Suprapubic skin (tissue), 4 donors: Measurements from ENCODE around the gene BCAP31. TPM values are rescaled to one million over a fixed set of nuclear protein-coding genes. Genes with fewer than 3 reads are reported as not detected.
"Not testable (repeated sequence)": the region's sequence is repeated elsewhere in the genome, so short reads cannot be mapped to it uniquely, and the experiment has no call there.

Source experiments
- DNase-seq, 2 donors: peaks; one replicate each; pipeline ENCODE4 v3.0.0-alpha.2; 2019; ENCODE audit warnings: low spot score in 2 of 2
- H3K27ac ChIP-seq: fragments of 200-600 bp; sonication (generic); one replicate; pipeline ENCODE4 v1.5.1; 2019
- H3K27me3 ChIP-seq: fragments of 200-600 bp; sonication (generic); one replicate; pipeline ENCODE4 v1.5.1; 2019
- H3K36me3 ChIP-seq: fragments of 200-600 bp; sonication (generic); one replicate; pipeline ENCODE4 v1.5.1; 2019
- H3K4me1 ChIP-seq: fragments of 200-600 bp; sonication (generic); one replicate; pipeline ENCODE4 v1.5.1; 2019
- H3K4me3 ChIP-seq: fragments of 200-600 bp; sonication (generic); one replicate; pipeline ENCODE4 v1.5.1; 2019; ENCODE audit warnings: mild to moderate bottlenecking
- H3K9me3 ChIP-seq: fragments of 200-600 bp; sonication (generic); one replicate; pipeline ENCODE4 v1.5.1; 2019
- EP300 ChIP-seq: sonication (generic); formaldehyde crosslinking; IDR thresholded peaks from one replicate; pipeline ENCODE4 v1.6.1; 2017; ENCODE audit warnings: antibody characterized with exemption
- POLR2A ChIP-seq, 2 donors: fragments of 450-650 bp; IDR thresholded peaks; one replicate each; pipeline ENCODE4 v1.6.1; 2017; ENCODE audit warnings: antibody characterized with exemption in 2 of 2, mild to moderate bottlenecking in 2 of 2, moderate library complexity in 2 of 2
- POLR2AphosphoS5 ChIP-seq, 3 donors: sonication (generic); formaldehyde crosslinking; IDR thresholded peaks; one replicate each; pipeline ENCODE4 v1.6.1; 2017; ENCODE audit warnings: antibody characterized with exemption in 3 of 3
- WGBS: methylation state at CpG from one replicate; pipeline ENCODE4 v1.1.5; 2018; 5-methylcytosine and 5-hydroxymethylcytosine counted together
- total RNA-seq, 4 donors: library from RNA; depleted of rRNA; stranded (reverse); fragments of >200 nt; gene quantifications; one replicate each; pipeline ENCODE4 v1.1.0, GENCODE V29; 2016
- TF ChIP-seq, protein P1 (sequence below), 2 donors: fragments of 200-600 bp in 1 of 2; fragments of 450-650 bp in 1 of 2; sonication (generic) in 1 of 2; IDR thresholded peaks; one replicate each; pipeline ENCODE4 v1.5.1; 2016 to 2019; ENCODE audit warnings: antibody characterized with exemption in 2 of 2, mild to moderate bottlenecking in 1 of 2, moderate library complexity in 1 of 2

Gene BCAP31
- total RNA-seq, 4 donors from 2014 or later = 112 to 170 (median 167) TPM

DNA sequence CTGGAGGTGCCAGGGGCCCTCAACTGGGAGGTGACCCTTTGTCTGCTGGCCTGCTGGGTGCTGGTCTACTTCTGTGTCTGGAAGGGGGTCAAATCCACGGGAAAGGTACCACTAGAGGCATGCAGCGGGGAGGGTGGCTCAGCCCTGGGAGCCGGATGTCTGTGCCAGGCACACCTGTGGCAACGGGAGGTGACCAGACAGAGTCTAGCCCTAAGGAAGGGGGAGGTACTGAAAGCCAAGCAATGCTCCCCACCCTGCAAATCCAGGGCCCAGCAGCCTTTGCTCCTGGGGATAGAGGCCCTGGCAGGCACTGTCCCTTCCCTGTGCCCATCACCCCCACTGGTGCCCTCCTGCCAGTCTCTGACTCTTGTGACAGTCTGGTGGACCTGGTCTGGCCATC is 32.2 kb downstream of the BCAP31 start:
- peaks cover 18% of the 10 kb centered on the region for H3K4me1 ChIP-seq

DNA sequence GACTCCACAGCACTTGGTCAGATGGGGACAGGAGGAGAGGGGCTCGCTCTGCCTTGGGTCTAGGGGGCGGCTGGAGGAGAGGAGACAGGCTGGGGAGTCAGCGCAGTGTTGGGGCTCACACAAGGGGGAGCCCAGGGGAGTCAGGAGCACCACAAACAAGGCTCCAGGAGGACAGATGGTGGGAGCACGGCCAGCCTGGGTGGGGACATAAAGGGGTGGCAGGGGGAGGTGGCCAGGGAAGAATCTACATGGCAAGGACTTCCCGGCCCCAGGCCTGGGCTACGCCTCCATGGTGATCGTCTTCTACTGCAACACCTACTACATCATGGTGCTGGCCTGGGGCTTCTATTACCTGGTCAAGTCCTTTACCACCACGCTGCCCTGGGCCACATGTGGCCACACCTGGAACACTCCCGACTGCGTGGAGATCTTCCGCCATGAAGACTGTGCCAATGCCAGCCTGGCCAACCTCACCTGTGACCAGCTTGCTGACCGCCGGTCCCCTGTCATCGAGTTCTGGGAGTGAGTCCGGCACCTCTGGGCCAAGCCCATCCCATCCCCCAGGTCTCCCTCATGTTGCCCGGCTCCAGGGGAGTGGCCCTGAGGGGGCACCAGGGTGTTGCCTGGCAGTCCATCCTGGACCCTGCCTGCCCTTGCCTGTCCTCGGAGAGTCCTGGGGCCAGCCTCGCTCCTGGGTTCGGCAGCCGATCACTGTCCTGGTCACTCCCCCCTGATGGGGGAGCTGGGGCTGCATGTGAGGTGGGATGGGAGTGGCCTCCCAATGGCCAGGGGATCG is 33.0 kb downstream of the BCAP31 start:
- H3K9me3 ChIP-seq, DNase-seq, H3K4me3 ChIP-seq, H3K36me3 ChIP-seq, H3K27me3 ChIP-seq, H3K27ac ChIP-seq: not testable (repeated sequence)
- 82% methylated on average over 18 of the region's 21 CpGs for WGBS
- H3K4me1 ChIP-seq = peaks cover 20% of the 10 kb centered on the region

More for the DNA sequence above, 32.2 kb downstream of the BCAP31 start:
- Histone ChIP-seq H3K9me3 (no peaks in the 10 kb centered on the region), H3K27me3 (no peaks in the 10 kb centered on the region), H3K27ac (no peak overlapping the region), H3K4me3 (no peak overlapping the region), H3K36me3 (peaks cover 6% of the 10 kb centered on the region)
- TF ChIP-seq POLR2A (IDR thresholded peaks at IDR 0.05) (no peak), EP300 (no peak), POLR2AphosphoS5 (IDR thresholded peaks at IDR 0.05) (no peak)
- TF ChIP-seq, protein P1, sequence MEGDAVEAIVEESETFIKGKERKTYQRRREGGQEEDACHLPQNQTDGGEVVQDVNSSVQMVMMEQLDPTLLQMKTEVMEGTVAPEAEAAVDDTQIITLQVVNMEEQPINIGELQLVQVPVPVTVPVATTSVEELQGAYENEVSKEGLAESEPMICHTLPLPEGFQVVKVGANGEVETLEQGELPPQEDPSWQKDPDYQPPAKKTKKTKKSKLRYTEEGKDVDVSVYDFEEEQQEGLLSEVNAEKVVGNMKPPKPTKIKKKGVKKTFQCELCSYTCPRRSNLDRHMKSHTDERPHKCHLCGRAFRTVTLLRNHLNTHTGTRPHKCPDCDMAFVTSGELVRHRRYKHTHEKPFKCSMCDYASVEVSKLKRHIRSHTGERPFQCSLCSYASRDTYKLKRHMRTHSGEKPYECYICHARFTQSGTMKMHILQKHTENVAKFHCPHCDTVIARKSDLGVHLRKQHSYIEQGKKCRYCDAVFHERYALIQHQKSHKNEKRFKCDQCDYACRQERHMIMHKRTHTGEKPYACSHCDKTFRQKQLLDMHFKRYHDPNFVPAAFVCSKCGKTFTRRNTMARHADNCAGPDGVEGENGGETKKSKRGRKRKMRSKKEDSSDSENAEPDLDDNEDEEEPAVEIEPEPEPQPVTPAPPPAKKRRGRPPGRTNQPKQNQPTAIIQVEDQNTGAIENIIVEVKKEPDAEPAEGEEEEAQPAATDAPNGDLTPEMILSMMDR (IDR thresholded peaks at IDR 0.05) = no peak
- no CpG with 5 or more reads among the region's 4 CpGs for WGBS
- no peak for DNase-seq

DNA sequence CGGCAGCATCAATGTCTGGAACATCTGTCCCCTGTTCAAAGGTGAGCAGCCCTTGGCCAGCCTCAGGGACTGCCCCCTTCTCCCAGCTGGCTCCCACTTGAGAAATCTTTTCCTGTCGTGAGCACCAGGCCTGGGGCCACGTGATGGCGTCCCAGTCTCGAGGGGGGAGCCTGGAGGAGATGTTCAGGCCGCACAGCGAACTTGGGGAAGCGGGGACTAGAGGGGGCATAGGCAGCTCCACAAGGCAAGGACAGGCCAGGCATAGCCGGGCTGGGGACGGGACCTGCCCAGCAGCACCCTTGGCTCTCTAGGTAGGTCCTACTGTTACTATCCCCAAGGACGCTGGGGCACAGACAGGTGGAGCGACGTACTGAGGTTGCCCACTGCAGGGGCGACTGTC is 33.7 kb downstream of the BCAP31 start:
- no peak for DNase-seq
- H3K27me3 ChIP-seq = no peaks in the 10 kb centered on the region
- TF ChIP-seq EP300 (no peak), POLR2AphosphoS5 (IDR thresholded peaks at IDR 0.05) (no peak), POLR2A (IDR thresholded peaks at IDR 0.05) (no peak)
- TF ChIP-seq, protein P1 (IDR thresholded peaks at IDR 0.05) = no peak
- H3K4me3 ChIP-seq = peak overlapping the region; percentile 50
- 80% methylated on average over 1 of the region's 14 CpGs for WGBS
- no peaks in the 10 kb centered on the region for H3K9me3 ChIP-seq
- no peak overlapping the region for H3K27ac ChIP-seq
- H3K4me1 ChIP-seq = peaks cover 20% of the 10 kb centered on the region
- peaks cover 3% of the 10 kb centered on the region for H3K36me3 ChIP-seq

DNA sequence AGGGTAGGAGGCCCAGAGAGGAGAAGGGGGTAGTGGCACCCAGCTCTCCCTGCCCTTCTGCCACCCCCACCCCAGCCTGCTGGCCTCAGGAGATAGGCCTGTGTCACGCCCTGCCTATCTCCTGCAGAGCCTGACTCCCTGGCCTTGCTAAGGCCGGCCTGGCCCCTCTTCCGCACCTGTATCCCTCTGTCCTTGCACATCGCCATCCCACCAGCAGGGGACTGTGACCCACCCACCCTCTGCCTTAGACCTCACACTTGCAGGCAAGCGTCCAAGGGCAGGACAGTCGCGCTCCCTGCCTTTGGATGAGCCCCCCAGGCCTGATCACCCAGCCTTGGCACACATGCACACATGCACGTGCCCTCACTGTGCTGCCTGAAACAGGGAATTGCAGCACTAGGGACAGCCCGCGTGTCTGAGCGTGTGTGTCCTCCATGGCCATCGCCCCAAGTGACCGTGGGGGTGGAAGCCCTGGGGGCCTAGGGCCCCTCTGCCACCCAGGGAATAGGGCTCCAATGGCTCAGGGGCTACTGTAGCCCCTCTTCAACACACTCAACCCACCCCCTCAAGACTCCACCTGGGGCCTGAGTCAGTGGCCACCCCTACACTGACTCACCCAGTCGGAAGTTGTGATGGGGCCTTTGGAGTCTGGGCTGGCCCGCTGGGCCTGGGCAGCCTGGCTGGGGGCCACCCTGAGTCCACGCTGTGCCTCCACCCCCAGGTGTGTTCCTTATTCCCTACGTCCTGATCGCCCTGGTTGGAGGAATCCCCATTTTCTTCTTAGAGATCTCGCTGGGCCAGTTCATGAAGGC is 34.3 kb downstream of the BCAP31 start:
- 59% methylated on average over 5 of the region's 19 CpGs for WGBS
- Histone ChIP-seq H3K4me1 (peaks cover 20% of the 10 kb centered on the region), H3K36me3 (peaks cover 3% of the 10 kb centered on the region), H3K27ac (no peak overlapping the region), H3K9me3 (no peaks in the 10 kb centered on the region), H3K27me3 (no peaks in the 10 kb centered on the region), H3K4me3 (peak overlapping the region; percentile 50)
- TF ChIP-seq, protein P1 (IDR thresholded peaks at IDR 0.05) = no peak
- no peak for TF ChIP-seq POLR2A (IDR thresholded peaks at IDR 0.05)
- no peak for TF ChIP-seq EP300
- TF ChIP-seq POLR2AphosphoS5 (IDR thresholded peaks at IDR 0.05) = no peak
- DNase-seq = no peak

DNA sequence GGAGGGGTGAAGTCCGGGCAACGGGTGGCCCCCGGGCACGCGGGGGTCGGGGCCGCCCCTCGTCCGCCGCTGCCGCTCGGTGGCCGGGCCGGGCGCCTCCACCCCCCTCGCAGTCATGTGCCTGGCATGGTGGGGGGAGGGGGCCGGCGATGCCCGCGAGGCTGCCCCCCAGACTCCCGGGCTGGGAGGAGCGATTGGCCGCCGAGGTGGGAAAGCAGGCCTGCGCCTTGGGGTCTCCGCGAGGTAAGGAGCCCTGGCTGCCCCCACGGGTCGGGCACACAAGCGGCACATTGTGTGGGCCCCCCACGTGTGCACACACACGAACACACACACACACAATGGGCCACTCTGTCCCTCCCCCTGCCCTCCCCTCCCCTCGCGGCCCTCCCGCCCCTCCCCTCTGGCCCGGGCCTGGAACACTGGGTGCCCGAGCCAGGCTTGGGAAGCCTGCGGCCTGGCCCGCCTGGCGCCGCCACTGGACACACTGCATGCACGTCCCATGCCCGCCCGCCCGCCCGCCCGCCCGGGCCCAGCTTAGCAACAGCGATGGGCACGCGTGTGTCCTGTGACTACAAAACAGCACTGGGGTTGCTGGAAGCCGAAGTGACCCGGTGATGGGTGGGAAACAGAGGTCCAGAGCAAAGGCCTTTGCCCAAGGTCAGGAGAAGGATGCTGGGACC is 35.1 kb downstream of the BCAP31 start:
- no peak for TF ChIP-seq POLR2AphosphoS5 (IDR thresholded peaks at IDR 0.05)
- no peak for TF ChIP-seq POLR2A (IDR thresholded peaks at IDR 0.05)
- H3K4me3 ChIP-seq = peak overlapping the region; percentile 50
- WGBS = 80% methylated on average over 1 of the region's 53 CpGs
- DNase-seq = no peak
- H3K36me3 ChIP-seq = no peaks in the 10 kb centered on the region
- no peaks in the 10 kb centered on the region for H3K27me3 ChIP-seq
- peaks cover 20% of the 10 kb centered on the region for H3K4me1 ChIP-seq
- peak overlapping the region; percentile 60 for H3K27ac ChIP-seq
- H3K9me3 ChIP-seq = no peaks in the 10 kb centered on the region
